Measurements from ENCODE around the gene SLC2A3. TPM values are rescaled to one million over a fixed set of nuclear protein-coding genes. Genes with fewer than 3 reads are reported as not detected.

The SLC2A3 gene
- total and polyA plus RNA-seq, 4 donors, result 13.4 to 435 (median 126) TPM

GRCh38 chr12:7879246-7879645, 56.7 kb downstream of the SLC2A3 start:
- ATAC-seq (ENCODE audit: insufficient read depth, low FRiP score) (no peak), DNase-seq (no peak)
- Histone ChIP-seq H3K9me3 (ENCODE audit: control insufficient read depth in 4 of 4, insufficient read depth in 3 of 4, low read length in 3 of 4) (no peaks in the 10 kb centered on the region), H3K4me1 (ENCODE audit: control insufficient read depth in 5 of 5, insufficient read depth in 5 of 5, low read length in 5 of 5) (no peaks in the 10 kb centered on the region), H3K9ac (ENCODE audit: insufficient read depth in 1 of 2, low read length in 2 of 2) (no peak overlapping the region), H3K27ac (ENCODE audit: low read depth in 1 of 2, low read length in 1 of 2) (no peak overlapping the region), H3K27me3 (ENCODE audit: control insufficient read depth in 3 of 3, insufficient read depth in 3 of 3, low read length in 2 of 3) (no peaks in the 10 kb centered on the region), H3K4me3 (no peak overlapping the region), H3K36me3 (ENCODE audit: control insufficient read depth in 4 of 4, insufficient read depth in 4 of 4, low read length in 4 of 4) (no peaks in the 10 kb centered on the region)
- 93 to 97% methylated on average over 3 of the region's 3 CpGs for WGBS, 2 donors
- TF ChIP-seq CTCF (IDR thresholded peaks at IDR 0.05; ENCODE audit: control extremely low read depth, extremely low read depth), result no peak

- 92 to 94% methylated on average over 8 of the region's 8 CpGs for WGBS, 2 donors
- no peak for TF ChIP-seq CTCF (IDR thresholded peaks at IDR 0.05; ENCODE audit: control extremely low read depth, extremely low read depth)
- Histone ChIP-seq H3K27me3 (ENCODE audit: control insufficient read depth in 3 of 3, insufficient read depth in 3 of 3, low read length in 2 of 3) (peaks cover 0 to 13% (median 10%) of the 10 kb centered on the region in 3 donors), H3K9me3 (ENCODE audit: control insufficient read depth in 4 of 4, insufficient read depth in 3 of 4, low read length in 3 of 4) (peaks cover 0 to 2% (median 0%) of the 10 kb centered on the region in 4 donors), H3K36me3 (ENCODE audit: control insufficient read depth in 4 of 4, insufficient read depth in 4 of 4, low read length in 4 of 4) (no peaks in the 10 kb centered on the region), H3K9ac (ENCODE audit: insufficient read depth in 1 of 2, low read length in 2 of 2) (no peak overlapping the region), H3K27ac (ENCODE audit: low read depth in 1 of 2, low read length in 1 of 2) (no peak overlapping the region), H3K4me1 (ENCODE audit: control insufficient read depth in 5 of 5, insufficient read depth in 5 of 5, low read length in 5 of 5) (peaks cover 0 to 2% (median 0%) of the 10 kb centered on the region in 5 donors), H3K4me3 (no peak overlapping the region)
- DNase-seq (no peak), ATAC-seq (ENCODE audit: insufficient read depth, low FRiP score) (no peak)
These were observed 58.6 kb downstream of the SLC2A3 start for GRCh38 chr12:7877420-7877819.

GRCh38 chr12:7872566-7873319, 63.2 kb downstream of the SLC2A3 start, which contains the start of gene SLC2A14:
TSS of gene SLC2A14 (minus strand) at chr12:7872915. CDS start at chr12:7869880, 3,035 bp downstream.
- no peak for TF ChIP-seq CTCF (IDR thresholded peaks at IDR 0.05; ENCODE audit: control extremely low read depth, extremely low read depth)
- Histone ChIP-seq H3K9me3 (ENCODE audit: control insufficient read depth in 4 of 4, insufficient read depth in 3 of 4, low read length in 3 of 4) (peaks cover 0 to 2% (median 0%) of the 10 kb centered on the region in 4 donors), H3K27me3 (ENCODE audit: control insufficient read depth in 3 of 3, insufficient read depth in 3 of 3, low read length in 2 of 3) (peaks cover 0 to 22% (median 17%) of the 10 kb centered on the region in 3 donors), H3K36me3 (ENCODE audit: control insufficient read depth in 4 of 4, insufficient read depth in 4 of 4, low read length in 4 of 4) (no peaks in the 10 kb centered on the region), H3K9ac (ENCODE audit: insufficient read depth in 1 of 2, low read length in 2 of 2) (no peak within 1 kb of the TSS), H3K4me1 (ENCODE audit: control insufficient read depth in 5 of 5, insufficient read depth in 5 of 5, low read length in 5 of 5) (peaks cover 0 to 2% (median 0%) of the 10 kb centered on the region in 5 donors), H3K4me3 (no peak within 1 kb of the TSS), H3K27ac (ENCODE audit: low read depth in 1 of 2, low read length in 1 of 2) (no peak within 1 kb of the TSS)
- ATAC-seq (ENCODE audit: insufficient read depth, low FRiP score) (no peak), DNase-seq (no peak)
- WGBS, 2 donors, result 16 to 21% methylated on average over 65 of the region's 65 CpGs
